Bronchial epithelial cell (primary cell): ENCODE data around the gene RSPO4. TPM values are rescaled to one million over a fixed set of nuclear protein-coding genes. Genes with fewer than 3 reads are reported as not detected.

Experiments used
- DNase-seq: peaks from one replicate; pipeline ENCODE4 v3.0.0-alpha.2; 2010; ENCODE audit warnings: low read depth
- FAIRE-seq: peaks from 2 replicates; lab custom pipeline; 2011; peaks lifted over from hg19 to GRCh38; lab: Jason Lieb, UNC
- H3K27me3 ChIP-seq: 2 replicates; pipeline ENCODE4 v1.5.1; 2011; ENCODE audit warnings: low read length; ENCODE audit not compliant: control insufficient read depth, insufficient read depth
- H3K36me3 ChIP-seq: 2 replicates; pipeline ENCODE4 v1.5.1; 2011; ENCODE audit warnings: low read length; ENCODE audit not compliant: control insufficient read depth, insufficient read depth
- H3K4me3 ChIP-seq: 2 replicates; pipeline ENCODE4 v1.5.1; 2011; ENCODE audit warnings: mild to moderate bottlenecking, low read depth, low read length, control low read depth
- total RNA-seq: library from RNA; depleted of rRNA; stranded (reverse); fragments of >200 nt; gene quantifications from 2 replicates; pipeline ENCODE4 v1.2.1, GENCODE V29; 2014
- TF ChIP-seq, protein P1 (sequence below): IDR thresholded peaks from 2 replicates; pipeline ENCODE4 v1.5.1; 2011; ENCODE audit warnings: mild to moderate bottlenecking, moderate library complexity, low read length, control low read depth, inconsistent platforms; ENCODE audit not compliant: insufficient read depth, severe bottlenecking

The RSPO4 gene
- total RNA-seq, 1 donor from 2014 or later: not detected

DNA sequence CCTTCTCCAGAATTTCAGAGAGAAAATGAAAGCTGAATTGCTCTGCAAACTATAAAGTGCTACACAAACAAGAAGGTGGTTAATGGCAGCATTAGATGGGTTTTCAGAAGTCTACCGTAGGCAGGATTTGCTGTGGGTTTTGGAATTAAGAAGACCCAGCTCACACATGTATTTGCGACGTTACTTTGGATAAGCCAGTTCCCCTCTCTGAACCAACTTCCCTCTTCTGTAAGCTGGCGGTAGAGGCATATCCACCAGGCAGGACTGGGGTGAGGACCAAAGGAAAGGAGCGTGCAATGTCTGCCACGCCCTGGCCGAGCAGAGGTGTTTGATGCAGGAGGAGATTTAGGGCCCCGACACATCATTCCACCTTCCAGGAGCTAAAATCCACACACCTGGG, 6.9 kb downstream of the RSPO4 start:
- Histone ChIP-seq H3K4me3 (no peak overlapping the region), H3K27me3 (no peaks in the 10 kb centered on the region), H3K36me3 (no peaks in the 10 kb centered on the region)
- no peak for DNase-seq
- no peak for FAIRE-seq
- TF ChIP-seq, protein P1, sequence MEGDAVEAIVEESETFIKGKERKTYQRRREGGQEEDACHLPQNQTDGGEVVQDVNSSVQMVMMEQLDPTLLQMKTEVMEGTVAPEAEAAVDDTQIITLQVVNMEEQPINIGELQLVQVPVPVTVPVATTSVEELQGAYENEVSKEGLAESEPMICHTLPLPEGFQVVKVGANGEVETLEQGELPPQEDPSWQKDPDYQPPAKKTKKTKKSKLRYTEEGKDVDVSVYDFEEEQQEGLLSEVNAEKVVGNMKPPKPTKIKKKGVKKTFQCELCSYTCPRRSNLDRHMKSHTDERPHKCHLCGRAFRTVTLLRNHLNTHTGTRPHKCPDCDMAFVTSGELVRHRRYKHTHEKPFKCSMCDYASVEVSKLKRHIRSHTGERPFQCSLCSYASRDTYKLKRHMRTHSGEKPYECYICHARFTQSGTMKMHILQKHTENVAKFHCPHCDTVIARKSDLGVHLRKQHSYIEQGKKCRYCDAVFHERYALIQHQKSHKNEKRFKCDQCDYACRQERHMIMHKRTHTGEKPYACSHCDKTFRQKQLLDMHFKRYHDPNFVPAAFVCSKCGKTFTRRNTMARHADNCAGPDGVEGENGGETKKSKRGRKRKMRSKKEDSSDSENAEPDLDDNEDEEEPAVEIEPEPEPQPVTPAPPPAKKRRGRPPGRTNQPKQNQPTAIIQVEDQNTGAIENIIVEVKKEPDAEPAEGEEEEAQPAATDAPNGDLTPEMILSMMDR: no peak

DNA sequence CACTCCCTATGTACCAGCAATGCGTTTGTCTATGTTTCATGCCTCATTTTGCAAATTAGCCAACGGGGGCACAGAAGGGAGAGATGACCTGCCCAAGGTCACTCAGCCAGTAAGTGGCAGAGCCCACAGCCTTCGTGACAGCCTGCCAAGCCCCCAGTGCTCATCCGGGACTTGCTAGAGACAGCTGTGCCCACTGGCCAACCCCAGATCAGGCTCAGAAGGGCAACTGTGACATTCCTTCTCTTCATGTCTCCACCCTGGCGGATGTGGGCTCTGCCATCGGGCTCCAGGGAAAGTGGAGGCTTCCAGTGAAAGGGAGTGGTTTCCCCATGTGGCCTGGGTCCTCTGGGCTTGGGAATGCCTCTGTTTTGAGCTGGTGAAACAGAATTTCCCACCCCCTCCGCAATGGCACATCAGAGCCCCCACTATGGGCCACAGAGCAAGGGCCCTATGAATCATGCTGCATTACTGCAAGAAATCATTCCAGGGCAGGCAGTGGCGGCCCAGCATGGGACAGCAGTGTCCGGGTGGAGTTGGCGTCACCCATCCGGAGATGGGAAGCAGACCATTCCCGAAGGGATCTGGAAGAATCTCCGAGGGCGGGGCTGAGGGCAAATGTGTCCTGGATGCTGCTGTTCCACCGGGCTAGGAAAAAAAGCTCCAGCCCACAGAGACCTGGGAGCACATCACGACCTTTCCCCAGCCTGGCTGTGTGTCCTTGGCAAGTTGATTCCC, 9.1 kb downstream of the RSPO4 start:
- Histone ChIP-seq H3K36me3 (no peaks in the 10 kb centered on the region), H3K4me3 (no peak overlapping the region), H3K27me3 (no peaks in the 10 kb centered on the region)
- FAIRE-seq (no peak), DNase-seq (no peak)
- TF ChIP-seq, protein P1: no peak

DNA sequence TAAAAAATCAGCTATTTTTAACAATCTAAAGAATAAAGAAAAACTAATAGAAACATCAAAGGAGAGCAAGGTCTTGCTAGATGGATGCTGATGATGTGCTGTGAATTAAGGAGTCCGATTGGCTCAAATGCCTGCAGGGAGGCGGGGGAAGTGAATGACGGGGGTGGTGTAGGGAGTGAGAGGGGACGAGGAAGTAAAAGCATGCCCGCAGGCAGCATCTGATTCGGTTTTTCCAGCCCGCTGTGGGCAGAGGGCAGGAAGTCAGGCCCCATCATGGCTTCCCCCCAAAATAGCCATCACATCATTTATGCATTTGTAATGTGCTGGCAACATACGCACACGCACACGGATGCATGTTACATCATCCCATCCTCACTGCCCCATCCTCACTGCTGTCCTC, 10.3 kb downstream of the RSPO4 start:
- no peak for FAIRE-seq
- no peak for DNase-seq
- H3K27me3 ChIP-seq: no peaks in the 10 kb centered on the region
- no peaks in the 10 kb centered on the region for H3K36me3 ChIP-seq
- TF ChIP-seq, protein P1: no peak
- no peak overlapping the region for H3K4me3 ChIP-seq

DNA sequence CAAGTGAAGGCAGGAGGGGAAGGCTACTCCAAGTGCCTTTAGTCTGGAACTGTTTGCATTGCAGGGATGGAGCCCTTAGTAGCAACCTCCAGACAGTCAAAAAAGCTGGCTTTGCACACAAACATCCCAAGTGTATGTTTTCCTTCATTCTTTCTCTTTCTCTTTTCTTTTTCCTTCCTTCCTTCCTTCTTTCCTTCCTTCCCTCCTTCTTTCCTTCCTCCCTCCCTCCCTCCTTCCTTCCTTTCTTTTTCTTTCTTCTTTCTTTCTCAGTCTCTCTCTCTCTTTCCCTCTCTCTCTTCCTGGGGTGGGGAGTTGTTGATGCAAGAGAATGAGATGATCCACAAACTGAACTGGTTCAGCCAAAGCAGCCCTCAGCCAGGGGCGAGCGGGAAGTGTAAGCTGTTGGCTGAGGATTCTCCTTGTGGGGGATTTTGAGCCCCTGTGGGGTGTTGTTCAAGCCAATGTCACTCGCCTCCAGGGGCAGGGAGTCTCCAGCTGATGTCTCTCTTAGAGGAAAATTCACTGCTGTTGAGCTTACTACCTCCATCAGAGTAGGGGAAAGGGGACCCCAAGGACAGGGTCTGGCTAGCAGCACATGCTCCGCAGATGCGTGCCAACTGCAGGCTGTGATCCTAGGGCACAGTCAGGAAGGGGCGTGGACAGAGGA, 11.7 kb downstream of the RSPO4 start:
- no peaks in the 10 kb centered on the region for H3K27me3 ChIP-seq

DNA sequence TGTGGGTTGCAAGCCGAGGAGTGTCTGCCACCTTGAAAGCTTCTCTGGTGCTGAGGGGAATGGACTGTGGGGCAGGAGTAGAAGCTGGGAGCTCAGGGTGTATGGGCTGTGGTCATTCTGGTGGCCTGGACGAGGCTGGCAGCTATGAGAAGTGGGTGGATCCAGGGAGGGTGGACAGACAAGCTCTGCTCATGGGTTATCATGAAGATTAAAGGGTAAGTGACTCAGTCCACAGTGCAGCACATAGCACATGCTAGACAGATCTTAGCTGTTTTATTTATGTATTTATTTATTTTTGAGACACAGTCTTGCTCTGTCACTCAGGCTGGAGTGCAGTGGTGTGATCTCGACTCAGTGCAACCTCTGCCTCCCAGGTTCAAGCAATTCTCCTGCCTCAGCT, 13.8 kb downstream of the RSPO4 start:
- no peak for DNase-seq
- TF ChIP-seq, protein P1: no peak
- Histone ChIP-seq H3K36me3 (no peaks in the 10 kb centered on the region), H3K27me3 (no peaks in the 10 kb centered on the region), H3K4me3 (no peak overlapping the region)
- no peak for FAIRE-seq

More for the DNA sequence above, 11.7 kb downstream of the RSPO4 start:
- DNase-seq: no peak
- TF ChIP-seq, protein P1: no peak
- Histone ChIP-seq H3K36me3 (no peaks in the 10 kb centered on the region), H3K4me3 (no peak overlapping the region)
- no peak for FAIRE-seq
